Upper lobe of right lung (tissue), 1 donor: ENCODE measurements around the gene SOX14. TPM values are rescaled to one million over a fixed set of nuclear protein-coding genes. Genes with fewer than 3 reads are reported as not detected.

Experiments used
- ATAC-seq: fragments of 200-7000 bp; cut with Tn5 transposase; one replicate; pipeline ENCODE4 v1.9.1; 2020; ENCODE audit warnings: mild to moderate bottlenecking, moderate library complexity
- DNase-seq: peaks from one replicate; pipeline ENCODE4 v3.0.0-alpha.2; 2020
- H3K27ac ChIP-seq: fragments of 200-600 bp; one replicate; pipeline ENCODE4 v1.8.0; 2022
- H3K27me3 ChIP-seq: fragments of 200-600 bp; one replicate; pipeline ENCODE4 v1.8.0; 2022; ENCODE audit warnings: mild to moderate bottlenecking
- H3K36me3 ChIP-seq: fragments of 200-600 bp; one replicate; pipeline ENCODE4 v1.8.0; 2022
- H3K4me1 ChIP-seq: fragments of 200-600 bp; one replicate; pipeline ENCODE4 v1.8.0; 2022
- H3K4me3 ChIP-seq: fragments of 200-600 bp; one replicate; pipeline ENCODE4 v1.8.0; 2022; ENCODE audit warnings: mild to moderate bottlenecking
- H3K9me3 ChIP-seq: fragments of 200-600 bp; one replicate; pipeline ENCODE4 v1.8.0; 2022
- intact Hi-C: fragments of 100-400 bp; cut with DNase I; formaldehyde crosslinking; loops from one replicate; pipeline ENCODE4 v1.11.0; 2022
- total RNA-seq: library from RNA; stranded (reverse); fragmentation: NEBNext Ultra II Directional; extraction: Animal tissue kit (Norgen Biotek cat#: 25700); gene quantifications from one replicate; pipeline ENCODE4 v1.2.1, GENCODE V29; 2021
- TF ChIP-seq, protein P1 (sequence below): fragments of 200-600 bp; IDR thresholded peaks from one replicate; pipeline ENCODE4 v1.8.0; 2022; ENCODE audit warnings: antibody characterized with exemption
- donor health status: DM: no; HTN: yes; CAD: no; lungs with severe emphysema.

The SOX14 gene
- total RNA-seq, 1 donor from 2014 or later = not detected

DNA sequence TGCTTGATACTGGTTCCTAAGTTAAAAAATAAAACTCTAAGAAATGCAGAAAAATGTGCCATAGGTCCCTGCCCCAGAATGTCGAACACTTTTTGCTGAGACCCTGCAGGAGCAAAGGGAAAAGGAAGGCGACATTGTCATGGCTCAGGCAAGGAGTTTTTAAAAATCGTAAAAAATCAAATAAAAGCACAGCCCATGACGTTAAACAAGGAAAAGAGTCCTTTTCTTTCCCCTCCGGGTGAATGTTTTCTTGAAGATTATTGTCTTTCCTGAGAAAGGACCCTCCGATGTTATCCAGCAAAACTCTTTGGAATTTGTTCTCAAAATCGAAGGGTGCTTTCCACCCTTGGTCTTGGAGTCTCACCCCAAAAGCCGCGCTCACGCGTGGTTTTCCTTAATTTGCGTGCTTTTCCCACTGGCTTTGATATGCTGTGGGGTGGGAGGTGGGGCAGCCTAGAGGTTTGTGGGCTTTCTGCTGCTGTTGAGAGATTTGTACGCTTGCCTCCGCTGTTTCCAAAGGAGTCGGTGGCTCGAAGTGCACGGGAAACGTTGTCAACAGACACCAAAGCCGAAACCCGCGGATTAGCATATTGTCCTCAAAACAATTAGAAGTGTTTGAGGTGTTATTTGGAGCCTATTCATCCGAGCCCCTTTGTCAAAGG, 2.9 kb downstream of the SOX14 start:
- H3K9me3 ChIP-seq = no peaks in the 10 kb centered on the region
- peaks cover 100% of the 10 kb centered on the region for H3K27me3 ChIP-seq
- H3K27ac ChIP-seq = no peak overlapping the region
- no peak for DNase-seq
- H3K4me1 ChIP-seq = peaks cover 24% of the 10 kb centered on the region
- H3K4me3 ChIP-seq = no peak overlapping the region
- intact Hi-C loops = no loop called here
- no peak for ATAC-seq
- no peaks in the 10 kb centered on the region for H3K36me3 ChIP-seq
- TF ChIP-seq, protein P1, sequence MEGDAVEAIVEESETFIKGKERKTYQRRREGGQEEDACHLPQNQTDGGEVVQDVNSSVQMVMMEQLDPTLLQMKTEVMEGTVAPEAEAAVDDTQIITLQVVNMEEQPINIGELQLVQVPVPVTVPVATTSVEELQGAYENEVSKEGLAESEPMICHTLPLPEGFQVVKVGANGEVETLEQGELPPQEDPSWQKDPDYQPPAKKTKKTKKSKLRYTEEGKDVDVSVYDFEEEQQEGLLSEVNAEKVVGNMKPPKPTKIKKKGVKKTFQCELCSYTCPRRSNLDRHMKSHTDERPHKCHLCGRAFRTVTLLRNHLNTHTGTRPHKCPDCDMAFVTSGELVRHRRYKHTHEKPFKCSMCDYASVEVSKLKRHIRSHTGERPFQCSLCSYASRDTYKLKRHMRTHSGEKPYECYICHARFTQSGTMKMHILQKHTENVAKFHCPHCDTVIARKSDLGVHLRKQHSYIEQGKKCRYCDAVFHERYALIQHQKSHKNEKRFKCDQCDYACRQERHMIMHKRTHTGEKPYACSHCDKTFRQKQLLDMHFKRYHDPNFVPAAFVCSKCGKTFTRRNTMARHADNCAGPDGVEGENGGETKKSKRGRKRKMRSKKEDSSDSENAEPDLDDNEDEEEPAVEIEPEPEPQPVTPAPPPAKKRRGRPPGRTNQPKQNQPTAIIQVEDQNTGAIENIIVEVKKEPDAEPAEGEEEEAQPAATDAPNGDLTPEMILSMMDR = no peak

DNA sequence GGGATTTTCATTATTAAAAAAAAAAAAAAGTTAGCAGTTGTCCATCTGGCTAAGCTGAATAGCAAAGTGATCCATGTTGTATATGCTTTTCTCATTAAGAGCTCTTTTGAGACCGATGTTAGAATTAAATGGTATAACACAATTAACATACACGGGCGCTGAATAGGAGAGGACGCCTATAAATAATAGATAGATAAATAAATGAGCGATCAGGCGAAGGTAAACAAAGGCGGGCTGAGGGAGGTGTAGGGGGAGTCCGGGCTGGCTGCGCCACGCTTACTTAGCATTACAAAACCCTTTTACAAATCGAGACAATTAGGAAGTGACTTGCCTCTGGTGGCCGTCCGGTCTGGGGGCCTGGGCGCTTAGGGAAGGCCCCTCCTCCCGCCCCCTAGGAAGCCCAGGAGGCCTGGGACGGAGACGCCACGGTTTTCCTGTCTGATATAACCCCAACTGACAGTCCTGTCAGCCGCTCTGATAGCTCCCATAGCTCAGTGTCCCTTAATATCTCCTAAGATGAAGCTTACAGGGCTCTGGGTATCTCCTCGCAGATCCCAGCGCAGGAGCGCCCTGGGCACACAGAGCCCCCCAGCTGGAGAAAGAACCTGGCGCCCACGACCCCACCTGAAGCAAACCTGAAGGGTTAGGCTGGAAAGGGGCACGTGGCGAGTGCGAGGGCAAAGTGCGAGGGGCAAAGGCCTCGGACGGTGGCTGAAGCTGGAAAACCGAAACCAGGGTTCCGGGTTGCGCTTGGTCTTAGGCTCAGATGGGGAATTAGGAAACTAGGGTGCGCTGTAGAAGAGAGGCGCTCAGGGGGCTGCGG, 3.6 kb downstream of the SOX14 start:
- Histone ChIP-seq H3K4me1 (peaks cover 24% of the 10 kb centered on the region), H3K27ac (no peak overlapping the region), H3K27me3 (peaks cover 100% of the 10 kb centered on the region), H3K9me3 (no peaks in the 10 kb centered on the region), H3K36me3 (no peaks in the 10 kb centered on the region), H3K4me3 (peak overlapping the region; percentile 33)
- TF ChIP-seq, protein P1 = no peak
- no peak for DNase-seq
- intact Hi-C loops = no loop called here
- ATAC-seq = no peak

DNA sequence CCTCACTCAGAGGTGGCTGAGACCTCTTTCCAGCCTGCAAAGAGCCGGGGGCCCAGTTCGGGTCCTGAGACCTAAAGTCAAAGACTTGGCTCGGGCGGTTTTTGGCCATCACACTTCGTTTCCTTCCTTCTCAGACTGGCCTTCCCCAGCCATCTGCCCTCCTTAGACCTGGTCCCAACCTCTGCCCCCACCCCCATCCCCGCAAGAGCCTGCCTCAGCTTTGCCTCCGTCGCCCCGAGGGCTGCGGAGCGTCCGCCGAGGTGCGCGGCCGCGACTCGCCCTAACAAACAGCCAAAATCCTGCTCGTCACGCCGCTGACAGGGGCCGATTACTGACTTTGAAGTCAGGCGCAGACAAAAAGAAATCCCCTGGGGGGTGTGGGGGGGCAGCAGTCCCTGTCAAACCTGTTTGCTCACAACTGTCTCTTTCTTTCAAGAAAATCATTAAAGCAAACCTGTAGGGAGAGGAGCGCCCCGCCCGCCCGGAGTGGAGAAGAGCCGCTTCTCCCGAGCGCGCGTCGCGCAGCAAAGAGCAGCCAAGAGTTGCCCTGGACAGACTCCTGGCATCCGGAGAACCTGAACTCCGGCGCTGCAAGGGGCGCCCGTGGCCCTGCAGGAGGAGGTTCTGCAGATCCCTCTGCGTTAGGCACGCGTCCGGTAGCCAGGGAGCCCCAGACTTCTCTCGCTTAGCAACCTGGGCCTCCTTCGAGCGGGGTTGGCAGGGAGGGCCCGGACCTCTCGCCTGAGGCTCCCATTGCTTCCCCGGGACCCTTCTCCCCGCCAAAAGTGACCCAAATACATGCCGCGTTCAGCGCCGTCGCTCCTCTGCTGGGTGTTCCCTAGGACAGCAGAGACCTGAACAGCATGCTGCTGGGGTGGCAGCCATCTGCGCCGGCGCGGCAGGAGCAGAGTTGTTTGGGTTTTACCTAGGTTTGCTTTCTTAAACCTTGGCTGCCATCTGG, 4.5 kb downstream of the SOX14 start:
- H3K27me3 ChIP-seq = peaks cover 100% of the 10 kb centered on the region
- H3K4me1 ChIP-seq = peaks cover 18% of the 10 kb centered on the region
- no peaks in the 10 kb centered on the region for H3K9me3 ChIP-seq
- H3K4me3 ChIP-seq = peak overlapping the region; percentile 33
- TF ChIP-seq, protein P1 = no peak
- no peak for DNase-seq
- no peak for ATAC-seq
- intact Hi-C loops = no loop called here
- no peak overlapping the region for H3K27ac ChIP-seq
- no peaks in the 10 kb centered on the region for H3K36me3 ChIP-seq

DNA sequence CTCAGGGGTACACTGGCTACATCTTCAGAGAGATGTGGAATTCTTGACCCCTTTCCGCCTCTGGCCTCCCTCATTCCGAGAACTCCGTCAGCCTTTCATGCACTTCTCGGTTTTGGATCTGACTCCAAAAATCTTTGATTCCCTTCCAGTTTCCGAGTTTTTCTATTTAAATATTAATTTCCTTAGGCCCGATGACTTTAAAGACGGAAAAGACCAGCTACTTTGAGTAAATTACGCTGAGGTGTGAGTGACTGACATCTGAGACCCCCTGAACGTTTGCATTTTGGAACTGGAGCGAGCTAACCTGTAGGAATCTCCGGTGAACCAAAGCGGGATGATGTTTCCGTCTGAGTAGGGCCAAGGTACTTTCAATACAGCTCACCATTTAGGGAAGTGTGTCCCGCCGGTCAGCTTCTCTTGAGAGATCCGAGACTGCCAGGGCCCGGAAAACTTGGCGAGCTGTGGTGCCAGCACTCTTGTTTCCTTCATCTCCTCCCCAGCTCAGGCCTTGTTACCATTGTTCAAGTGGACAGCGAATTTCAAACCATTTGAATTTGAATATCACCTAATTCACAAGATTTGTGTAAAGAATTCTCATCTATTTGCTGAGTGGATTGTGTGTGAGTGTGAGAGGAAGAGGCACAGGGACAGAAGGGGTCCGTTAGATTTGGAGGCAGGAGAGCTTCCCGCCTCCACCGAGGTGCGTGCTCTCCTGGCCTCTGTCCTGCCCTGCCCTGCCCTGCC, 5.4 kb downstream of the SOX14 start:
- Histone ChIP-seq H3K27me3 (peaks cover 100% of the 10 kb centered on the region), H3K36me3 (no peaks in the 10 kb centered on the region), H3K9me3 (no peaks in the 10 kb centered on the region), H3K4me3 (no peak overlapping the region), H3K27ac (no peak overlapping the region), H3K4me1 (peaks cover 18% of the 10 kb centered on the region)
- no peak for DNase-seq
- TF ChIP-seq, protein P1 = no peak
- no peak for ATAC-seq
- intact Hi-C loops = no loop called here
